ENCODE results near the gene CIDEB. TPM values are rescaled to one million over a fixed set of nuclear protein-coding genes. Genes with fewer than 3 reads are reported as not detected.

Gene CIDEB
- total and polyA plus RNA-seq, 2 of the 13 experiments (the other 11 are each of a cell fraction or from before 2014, with no cell fraction given), result 35.8 to 110 TPM

GRCh38 chr14:24327303-24327702, 19.5 kb upstream of the CIDEB start:
- no TSS peak for BruUV-seq (replicated peaks)
- FAIRE-seq, result no peak
- H3K79me2 ChIP-seq (ENCODE audit: insufficient read depth, low read length), result no peaks in the 10 kb centered on the region
- DNase-seq (ENCODE audit: low spot score), result no peak
- no peak for ATAC-seq
- H2AFZ ChIP-seq (ENCODE audit: low read length), result no peak overlapping the region
- peaks cover 27 to 81% of the 10 kb centered on the region in 2 experiments for H3K27me3 ChIP-seq (ENCODE audit: control insufficient read depth in 1 of 2, insufficient read depth in 2 of 2, low read length in 2 of 2)
- no peak overlapping the region for H3K9ac ChIP-seq (ENCODE audit: insufficient read depth, low read depth, low read length)
- H3K9me3 ChIP-seq (ENCODE audit: low read length), result no peaks in the 10 kb centered on the region
- intact Hi-C loops (cut with micrococcal nuclease; ENCODE audit: unreplicated experiment), result no loop called here
- H3K36me3 ChIP-seq (replicated peaks in 1 of 2; ENCODE audit: control insufficient read depth in 1 of 2, insufficient read depth in 2 of 2, low read length in 2 of 2), result no peaks in the 10 kb centered on the region
- no peak overlapping the region for H3K4me3 ChIP-seq (replicated peaks in 1 of 3; ENCODE audit: insufficient read depth in 1 of 3, low read depth in 2 of 3, low read length in 3 of 3)
- no peaks in the 10 kb centered on the region for H4K20me1 ChIP-seq (ENCODE audit: insufficient read depth, low read length)
- H3K27ac ChIP-seq (ENCODE audit: extremely low read length, insufficient read depth, low read length), result no peak overlapping the region
- H3K4me1 ChIP-seq (ENCODE audit: insufficient read depth, low read length), result peaks cover 17% of the 10 kb centered on the region
- WGBS (ENCODE audit: low lambda C conversion rate), result 60% methylated on average over 2 of the region's 2 CpGs
- no peak overlapping the region for H3K4me2 ChIP-seq (ENCODE audit: low read depth, low read length)
- in situ Hi-C loops (cut with HindIII; ENCODE audit: extremely low pct_ligation_motif_present, low pct_unique_long_range_greater_than_20kb), result no loop called here
- no peak for TF ChIP-seq E2F1 (CRISPR knock-in tag; IDR thresholded peaks at IDR 0.05)
- no peak for TF ChIP-seq ZNF513 (CRISPR knock-in tag; conservative IDR thresholded peaks at IDR 0.05)
- TF ChIP-seq ZNF737 (CRISPR knock-in tag; IDR thresholded peaks at IDR 0.05; ENCODE audit: borderline replicate concordance), result 0 out of 2 replicates have a peak, but pooled peaks have one; percentile 55
- TF ChIP-seq FOSL1 (CRISPR knock-in tag; IDR thresholded peaks at IDR 0.05; ENCODE audit: borderline replicate concordance), result no peak
- TF ChIP-seq NFIB (CRISPR knock-in tag; IDR thresholded peaks at IDR 0.05; ENCODE audit: borderline replicate concordance), result 0 out of 2 replicates have a peak, but pooled peaks have one; percentile 9
- TF ChIP-seq ZXDC (CRISPR knock-in tag; IDR thresholded peaks at IDR 0.05), result 0 out of 2 replicates have a peak, but pooled peaks have one; percentile 42
- no peak for TF ChIP-seq SMARCE1 (IDR thresholded peaks at IDR 0.05; ENCODE audit: borderline replicate concordance)
- TF ChIP-seq MYNN (CRISPR knock-in tag; IDR thresholded peaks at IDR 0.05; ENCODE audit: low read depth), result 0 out of 2 replicates have a peak, but pooled peaks have one; percentile 17
- TF ChIP-seq ZNF280B (CRISPR knock-in tag; IDR thresholded peaks at IDR 0.05; ENCODE audit: borderline replicate concordance), result 0 out of 2 replicates have a peak, but pooled peaks have one; percentile 32
- TF ChIP-seq SALL2 (CRISPR knock-in tag; IDR thresholded peaks at IDR 0.05), result no peak
- no peak for TF ChIP-seq ZNF34 (CRISPR knock-in tag; IDR thresholded peaks at IDR 0.05; ENCODE audit: borderline replicate concordance)
- TF ChIP-seq MAFG (CRISPR knock-in tag; IDR thresholded peaks at IDR 0.05), result peak; percentile 42; the same call in 1 of the 2 replicates
- POLR2A ChIA-PET, result interaction anchor here (0.9 to 3.1 kb wide), 4 partner anchors 19 to 110 kb away, joined by 3 to 14 read pairs (median 8); partner anchors contain the start of genes CBLN3, CIDEB, KHNYN and TINF2
- CTCF ChIA-PET (ENCODE audit: low intra/inter-chr PET ratio, low total read pairs), result interaction anchor here (10.2 kb wide), 1 partner anchor 107 kb away, joined by 235 read pairs; the partner anchor contains the start of genes CBLN3 and KHNYN

Data from HepG2 (cell line).